ENCODE results near the gene GNB1L.

GNB1L gene

DNA sequence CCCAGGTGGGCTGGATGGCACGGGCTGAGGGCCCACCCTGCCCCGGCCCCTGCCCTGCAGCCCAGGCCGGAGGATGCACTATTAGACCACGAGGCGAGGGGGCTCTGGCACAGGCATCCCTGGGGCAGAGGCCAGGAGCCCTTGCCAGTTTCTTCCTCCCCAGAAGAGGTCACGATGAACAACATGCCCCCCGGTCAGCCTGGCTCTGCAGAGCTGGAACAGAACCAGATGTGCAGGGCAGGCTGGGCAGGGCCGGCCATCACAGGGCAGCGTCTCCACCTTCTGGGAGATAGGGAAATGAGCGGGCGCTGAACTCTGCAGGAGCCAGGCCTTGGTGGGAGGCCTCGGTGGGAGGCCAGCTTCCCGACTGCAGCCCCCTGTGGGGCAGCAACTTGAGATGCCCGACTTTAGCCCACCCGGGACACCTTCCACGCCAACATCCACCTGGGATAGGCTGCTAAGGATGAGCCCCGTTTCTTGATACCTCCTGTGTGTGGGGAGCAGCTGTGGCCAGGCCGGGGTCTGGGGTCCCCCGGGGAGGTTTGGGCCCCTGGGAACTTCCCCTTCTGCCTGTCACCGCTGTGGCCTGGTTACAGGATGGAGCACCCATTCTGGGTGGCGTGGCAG lies 21.8 kb upstream of the GNB1L start:
- in situ Hi-C loops (cut with MboI; ENCODE audit: low sequenced_read_pairs) = no loop called here

DNA sequence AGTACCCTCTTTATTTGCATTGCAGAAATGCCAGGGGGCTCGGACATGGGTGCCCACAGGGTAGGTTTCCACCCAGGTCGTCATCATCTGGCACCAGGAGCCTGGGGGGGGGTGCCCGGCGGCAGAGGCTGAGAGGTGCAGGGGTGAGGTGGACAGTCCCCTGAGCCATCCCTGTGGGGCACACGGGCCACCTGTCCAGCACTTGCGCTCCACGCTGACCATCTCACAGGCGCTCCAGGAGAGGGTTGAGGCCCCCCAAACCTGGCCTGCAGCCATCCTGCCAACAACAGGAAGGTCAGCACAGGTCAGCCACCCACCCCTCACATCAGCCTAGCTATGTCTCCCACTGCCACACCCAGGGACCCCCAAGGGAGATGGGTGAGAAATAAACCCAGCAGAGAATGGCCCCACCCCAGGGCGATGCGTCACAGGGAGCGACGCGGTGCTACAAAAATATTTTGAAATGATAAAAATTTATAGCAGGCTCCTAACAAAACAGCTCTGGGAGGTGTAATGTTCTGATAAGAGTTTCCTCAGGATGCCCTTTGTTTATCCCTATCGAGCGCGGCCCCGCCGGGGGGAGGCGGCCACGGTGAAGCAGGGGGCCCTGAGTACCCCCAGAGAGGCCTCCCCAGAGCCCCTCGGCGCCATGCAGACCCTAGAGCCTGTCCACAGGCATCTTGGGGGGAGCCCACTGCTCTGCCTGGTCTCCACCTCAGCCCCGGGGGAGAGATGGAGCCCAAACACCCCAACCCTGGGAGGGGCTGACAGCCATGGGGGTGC lies 21.0 kb upstream of the GNB1L start:
- in situ Hi-C loops (cut with MboI; ENCODE audit: low sequenced_read_pairs) = no loop called here

DNA sequence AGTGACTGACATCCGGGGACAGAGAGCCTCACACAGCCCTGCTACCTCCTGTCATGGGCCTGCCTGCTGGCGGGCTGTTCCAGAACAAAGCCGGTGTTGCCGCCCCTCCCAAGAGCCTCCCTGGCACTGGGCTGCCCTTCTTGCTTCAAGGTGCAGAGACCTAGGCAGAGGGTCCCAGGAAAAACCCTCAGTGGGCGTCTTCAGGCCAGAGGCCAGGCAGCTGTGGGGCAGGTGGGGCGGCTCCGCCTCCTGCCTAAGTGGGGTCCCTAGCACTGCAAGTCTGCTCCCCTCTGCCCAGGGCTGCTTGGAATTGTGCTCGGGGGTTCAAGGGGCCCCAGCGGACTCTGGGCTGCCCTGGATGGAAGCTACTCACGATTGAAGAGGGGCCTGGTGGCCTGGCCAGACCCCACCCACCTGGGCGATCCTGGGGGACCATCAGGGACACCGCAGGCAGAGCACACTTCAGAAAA lies 20.4 kb upstream of the GNB1L start:
- in situ Hi-C loops (cut with MboI; ENCODE audit: low sequenced_read_pairs) = no loop called here

DNA sequence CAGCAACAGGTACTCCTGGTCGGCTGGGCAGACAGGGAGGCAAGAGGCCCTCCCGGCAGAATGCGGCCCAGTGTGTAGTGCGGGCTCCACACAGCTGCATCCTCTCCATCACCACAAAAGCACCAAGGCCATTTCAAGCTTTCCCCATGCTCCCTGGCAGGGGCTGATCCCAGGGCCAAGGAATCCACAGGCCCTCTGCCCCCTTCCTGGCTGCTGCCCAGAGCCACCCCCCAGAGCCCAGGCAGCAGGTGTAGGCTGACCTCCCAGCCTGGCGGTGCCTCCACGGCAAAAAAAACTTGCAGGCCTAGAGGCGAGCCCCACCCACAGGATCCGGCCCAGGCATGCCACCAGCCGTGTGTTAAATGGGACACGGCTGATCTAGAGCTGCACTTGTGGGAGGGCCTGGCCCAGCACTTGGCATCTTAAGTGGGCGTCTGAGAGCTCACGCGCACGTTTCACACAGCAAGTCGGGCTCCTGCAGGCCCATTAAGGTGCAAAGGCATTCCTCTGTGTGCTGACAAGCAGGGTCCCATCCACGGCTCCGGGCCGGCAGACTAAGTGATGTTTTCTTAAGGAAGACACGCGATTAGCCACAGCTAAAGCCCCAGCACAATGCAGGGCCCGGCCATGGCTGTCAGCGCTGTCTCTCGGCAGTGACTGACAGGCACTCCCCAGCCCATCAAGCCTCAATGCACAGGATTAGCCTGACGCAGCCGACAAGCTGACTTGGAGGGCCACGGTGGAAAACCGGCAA lies 19.8 kb upstream of the GNB1L start:
- in situ Hi-C loops (cut with MboI; ENCODE audit: low sequenced_read_pairs) = no loop called here

DNA sequence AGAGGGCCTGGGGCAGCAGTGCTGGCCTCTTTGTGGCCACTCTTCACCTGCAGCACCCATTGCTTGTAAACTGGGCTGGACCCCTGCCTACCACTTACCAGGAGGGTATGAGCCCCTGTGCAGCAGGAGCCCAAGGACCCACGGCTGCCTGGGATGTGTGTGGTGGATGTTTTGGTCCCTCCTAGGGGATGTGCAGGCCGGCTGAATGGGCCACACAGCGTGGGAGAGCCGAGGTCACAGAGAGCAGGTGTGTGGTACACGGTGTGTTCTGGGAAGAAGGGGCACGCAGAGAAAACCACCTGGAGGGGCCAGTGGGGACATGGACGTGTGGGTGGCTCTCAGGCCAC lies 19.3 kb upstream of the GNB1L start:
- in situ Hi-C loops (cut with MboI; ENCODE audit: low sequenced_read_pairs) = no loop called here

DNA sequence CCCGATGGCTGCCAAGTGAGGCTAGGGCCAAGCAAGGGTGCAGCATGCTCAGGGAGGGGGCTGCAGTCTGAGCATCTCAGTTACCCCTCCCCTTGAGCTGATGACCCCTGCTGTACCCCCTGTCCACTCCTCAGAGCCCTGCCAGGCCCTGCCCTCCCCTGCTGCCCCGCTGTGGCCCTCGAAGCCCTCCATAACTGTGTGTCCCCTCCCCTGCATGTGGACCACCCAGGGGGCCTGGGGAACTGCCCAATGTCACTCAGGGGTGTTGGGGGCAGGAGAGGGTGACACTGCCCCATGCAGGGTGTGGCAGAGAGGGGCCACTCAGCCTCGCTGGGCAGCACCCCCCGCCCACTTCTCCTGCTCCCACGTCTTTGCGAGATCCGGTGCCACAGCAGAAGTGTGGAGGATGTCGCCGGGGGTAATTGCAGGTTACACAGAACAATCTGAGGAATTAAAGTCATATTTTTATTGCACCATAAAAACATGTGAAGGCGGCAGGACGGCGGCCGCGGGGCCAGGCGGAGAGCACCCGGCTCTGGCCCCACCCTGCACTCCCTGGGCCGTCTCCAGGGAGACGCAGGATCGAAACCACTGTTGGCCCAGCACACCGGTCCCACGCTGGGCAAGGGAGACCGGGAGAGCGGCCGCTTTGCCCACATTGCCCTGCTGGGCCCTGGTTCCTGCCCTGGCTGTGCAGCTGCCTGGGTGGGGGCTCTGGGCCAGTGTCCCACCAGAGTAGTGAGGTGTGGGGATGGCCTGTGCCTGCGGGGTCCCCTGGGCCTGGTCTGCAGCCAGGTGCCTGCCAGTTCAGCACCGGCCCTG lies 18.7 kb upstream of the GNB1L start:
- in situ Hi-C loops (cut with MboI; ENCODE audit: low sequenced_read_pairs) = no loop called here

DNA sequence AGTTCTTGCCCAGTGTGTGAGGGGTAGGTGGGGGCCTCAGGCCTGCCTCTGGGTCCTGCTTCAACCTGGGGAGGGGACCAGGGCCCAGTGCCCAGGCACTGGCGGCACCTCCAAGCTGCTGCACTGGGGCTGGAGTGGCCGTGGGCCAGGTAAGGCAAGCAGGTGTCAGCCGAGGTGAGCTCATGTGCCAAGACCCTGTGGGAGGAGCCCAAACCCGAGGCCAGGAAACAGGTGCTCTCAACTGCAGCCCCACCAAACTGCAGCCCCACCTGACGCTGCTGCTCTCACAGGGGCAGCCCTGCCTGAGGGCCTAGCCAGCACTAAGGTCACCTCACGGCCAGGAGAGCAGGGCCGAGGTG lies 18.1 kb upstream of the GNB1L start:
- in situ Hi-C loops (cut with MboI; ENCODE audit: low sequenced_read_pairs) = no loop called here

DNA sequence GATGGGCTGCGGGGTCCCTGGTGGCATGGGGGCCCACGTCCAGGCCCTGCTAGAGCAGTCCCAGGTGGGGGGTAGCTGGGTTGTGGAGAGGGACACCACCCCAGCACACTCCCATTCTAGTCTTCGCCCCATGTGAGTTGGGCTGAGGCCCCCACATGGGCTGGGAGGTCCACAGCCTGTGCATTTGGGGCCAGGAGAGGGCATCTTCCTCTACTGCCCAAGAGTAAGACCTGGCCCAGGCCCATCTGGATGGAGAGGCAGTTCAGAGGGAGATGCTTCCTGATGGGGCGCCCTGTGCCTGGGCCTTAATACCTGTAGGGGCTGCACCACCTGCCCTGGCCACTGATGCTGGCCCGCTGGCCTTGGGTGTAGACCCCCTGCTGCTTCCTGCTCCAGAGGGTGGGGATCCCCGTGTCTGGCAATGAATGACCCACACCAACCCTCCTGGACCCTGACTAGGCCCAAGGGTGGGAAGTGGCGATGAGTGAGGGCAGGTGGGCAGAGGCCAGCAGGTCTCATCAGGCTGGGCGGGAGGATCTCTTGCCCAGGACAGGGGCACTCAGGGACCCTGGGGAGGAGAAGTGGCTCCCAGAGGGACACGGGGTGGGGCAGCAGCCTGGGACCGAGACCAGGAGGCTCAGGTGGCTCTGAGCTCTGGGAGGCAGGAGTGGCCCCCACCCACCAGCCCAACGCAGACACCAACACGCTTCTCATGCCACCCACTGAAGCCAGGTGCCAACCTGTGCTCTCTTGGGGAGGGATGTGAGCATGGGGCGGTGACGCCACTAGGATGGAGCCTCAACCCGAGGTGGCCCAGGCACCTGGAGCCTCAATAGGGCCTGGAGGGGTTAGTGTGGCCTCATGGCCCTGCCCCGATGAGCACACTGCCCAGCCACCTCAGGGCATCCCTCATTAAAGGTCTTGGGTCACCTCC lies 17.4 kb upstream of the GNB1L start:
- in situ Hi-C loops (cut with MboI; ENCODE audit: low sequenced_read_pairs) = no loop called here

DNA sequence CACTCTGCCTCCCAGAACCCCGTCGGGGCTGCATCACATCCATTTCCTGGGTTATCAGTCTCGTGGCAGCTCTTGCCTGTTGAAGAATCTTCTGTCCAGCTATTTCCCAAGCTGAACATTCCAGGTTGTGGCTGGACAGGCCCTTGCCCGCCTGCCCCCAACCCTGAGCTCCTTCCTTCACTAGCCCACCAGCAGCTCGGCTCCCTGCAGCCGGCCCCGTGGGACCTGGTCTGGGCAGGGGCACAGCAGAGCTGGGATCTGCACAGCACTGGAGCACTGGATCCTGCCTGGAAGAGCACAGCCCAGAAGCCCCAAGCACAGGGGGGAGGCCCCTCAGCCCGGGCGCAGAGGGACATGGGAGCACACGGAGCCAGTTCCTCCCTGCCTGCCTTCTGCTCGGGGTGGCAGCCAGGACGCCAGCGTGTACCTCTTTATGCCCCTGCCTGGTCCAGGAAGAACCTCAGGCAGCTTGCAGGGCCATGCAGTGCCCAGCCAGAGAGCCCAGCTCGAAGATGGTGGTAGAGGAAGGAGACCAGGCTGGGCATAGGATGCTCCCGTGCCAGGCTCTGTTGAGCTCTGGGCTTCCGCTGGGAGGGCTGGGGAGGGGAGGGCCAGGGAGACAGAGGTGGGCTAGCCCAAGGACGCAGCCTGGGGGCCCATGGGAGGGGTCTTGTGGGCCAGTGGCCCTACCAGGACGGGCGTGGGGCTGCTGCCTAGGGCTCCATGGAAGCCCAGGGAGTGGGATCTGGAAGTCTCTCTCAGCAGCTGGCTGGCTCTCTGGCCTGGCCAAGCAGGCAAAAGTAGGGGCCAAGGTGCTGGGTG lies 16.6 kb upstream of the GNB1L start:
- in situ Hi-C loops (cut with MboI; ENCODE audit: low sequenced_read_pairs) = no loop called here

DNA sequence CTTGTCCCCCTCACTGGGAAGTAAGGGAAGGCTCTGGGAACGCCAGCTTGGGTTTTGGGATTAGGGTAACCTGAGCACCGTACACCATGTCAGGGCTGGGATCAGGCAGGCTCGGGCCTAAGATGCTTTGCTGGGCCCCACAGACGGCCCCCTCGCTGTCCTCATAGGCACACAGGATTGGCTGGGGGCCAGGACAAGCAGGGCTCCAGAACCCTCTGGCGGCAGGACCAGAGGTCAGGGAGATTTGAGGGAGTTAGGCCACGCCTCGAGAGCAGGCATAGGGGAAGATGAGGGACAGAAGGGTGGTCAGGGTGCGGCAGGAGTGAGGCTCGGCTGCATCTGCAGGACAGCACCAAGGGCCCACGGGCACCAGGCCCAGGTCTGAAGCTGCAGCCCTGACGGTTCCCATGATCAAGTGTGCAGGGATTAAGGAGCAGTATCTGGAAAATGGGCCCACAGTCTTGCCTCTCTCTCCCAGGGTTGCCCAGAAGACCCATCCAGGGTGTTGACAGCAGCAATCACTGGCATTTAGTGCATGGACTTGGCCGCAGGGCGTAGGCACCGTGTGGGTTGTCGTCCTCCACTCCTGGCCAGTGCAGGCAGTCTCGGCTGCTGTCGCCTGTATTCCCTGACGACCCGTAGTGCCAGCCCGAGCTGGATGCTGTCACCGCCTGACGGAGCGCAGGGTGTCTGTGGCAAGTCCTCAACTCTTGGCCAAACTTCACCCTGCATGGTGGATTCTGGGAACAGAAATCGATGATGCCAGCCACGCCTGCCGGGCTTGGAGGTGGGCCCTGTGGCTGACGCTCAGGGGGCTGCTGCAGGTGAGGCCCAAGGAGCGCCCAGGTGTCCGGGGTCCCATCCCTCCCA lies 15.7 kb upstream of the GNB1L start:
- in situ Hi-C loops (cut with MboI; ENCODE audit: low sequenced_read_pairs) = no loop called here

DNA sequence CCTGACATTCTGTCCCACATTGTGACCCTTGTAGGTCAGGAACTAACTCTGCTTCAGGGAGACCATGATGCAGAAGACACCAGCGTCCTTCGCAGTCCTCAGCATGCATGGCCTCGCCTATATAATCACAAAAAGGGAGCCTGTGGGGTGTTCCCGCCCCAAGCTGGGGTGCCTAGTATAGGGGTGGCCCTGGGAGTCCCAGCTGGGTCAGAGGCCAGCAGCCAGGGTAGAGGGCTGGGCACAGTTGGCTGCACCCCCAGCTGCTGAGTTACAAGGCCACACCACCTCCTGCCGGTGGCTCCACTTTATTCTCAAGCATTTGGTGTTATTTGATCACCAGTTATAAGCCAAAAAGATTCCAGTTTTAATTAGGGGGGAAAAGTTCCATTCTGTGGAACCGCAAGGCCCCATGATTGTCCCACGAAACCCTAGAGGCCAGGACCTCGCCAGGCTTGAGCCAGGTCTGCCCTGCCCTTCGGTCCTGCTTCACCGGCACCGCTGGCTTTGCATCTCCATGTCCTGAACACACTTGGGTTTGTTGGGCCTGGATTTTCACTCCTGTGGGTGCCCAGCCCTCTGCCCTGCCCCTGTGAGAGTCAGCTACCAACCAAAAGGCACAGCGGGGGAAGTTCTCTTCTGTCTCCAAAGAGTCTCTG lies 15.0 kb upstream of the GNB1L start:
- in situ Hi-C loops (cut with MboI; ENCODE audit: low sequenced_read_pairs) = no loop called here

DNA sequence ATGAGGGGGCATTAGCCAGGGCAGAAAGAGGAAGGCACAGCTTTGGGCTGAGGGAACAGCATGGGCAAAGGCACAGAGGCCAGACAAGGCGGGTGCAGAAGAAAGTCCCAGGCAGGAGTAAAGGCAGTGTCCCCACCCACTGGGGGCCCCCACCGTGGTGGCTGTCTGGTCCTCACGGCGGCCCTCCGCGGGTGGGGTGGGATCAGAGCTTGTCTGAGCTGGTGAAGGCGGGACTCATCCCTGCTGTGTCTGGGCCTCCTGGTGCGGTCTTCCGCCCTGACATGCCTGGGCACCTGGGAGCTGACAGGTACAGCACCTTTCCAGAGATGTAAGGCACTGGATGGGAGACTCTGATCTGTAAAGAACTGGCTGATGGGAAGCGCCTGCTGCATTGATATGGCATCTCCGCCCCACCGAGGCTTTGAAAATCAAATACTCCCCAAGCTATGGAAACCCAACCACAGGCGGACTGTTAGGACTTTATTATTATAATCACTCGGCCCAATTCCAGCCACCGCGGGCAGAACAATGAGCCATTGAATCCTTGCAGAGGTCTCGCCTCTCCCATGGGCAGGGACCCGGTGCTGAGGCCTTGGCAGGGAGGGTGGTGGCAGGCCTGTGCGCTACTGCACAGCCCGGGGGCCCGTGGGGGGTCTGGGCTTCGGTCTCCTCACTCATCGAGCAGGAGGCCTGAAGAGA lies 14.2 kb upstream of the GNB1L start:
- in situ Hi-C loops (cut with MboI; ENCODE audit: low sequenced_read_pairs) = no loop called here

DNA sequence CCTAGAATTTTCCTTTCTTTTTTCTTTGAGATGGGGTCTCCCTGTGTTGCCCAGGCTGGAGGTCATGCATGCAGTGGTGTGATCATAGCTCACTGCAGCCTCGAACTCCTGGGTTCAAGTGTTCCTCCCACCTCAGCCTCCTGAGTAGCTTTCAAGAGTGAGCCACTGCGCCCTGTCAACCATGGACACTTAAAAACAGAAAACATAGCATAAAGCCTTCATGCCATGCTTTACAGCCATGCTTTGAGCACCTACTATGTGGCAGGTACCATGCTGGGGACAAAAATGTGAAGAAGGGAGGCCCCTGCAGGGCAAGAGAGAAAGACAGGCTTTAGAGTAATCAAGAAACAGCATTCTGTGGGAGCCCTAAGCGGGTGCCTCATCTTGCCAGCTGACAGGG lies 13.7 kb upstream of the GNB1L start:
- in situ Hi-C loops (cut with MboI; ENCODE audit: low sequenced_read_pairs) = no loop called here

DNA sequence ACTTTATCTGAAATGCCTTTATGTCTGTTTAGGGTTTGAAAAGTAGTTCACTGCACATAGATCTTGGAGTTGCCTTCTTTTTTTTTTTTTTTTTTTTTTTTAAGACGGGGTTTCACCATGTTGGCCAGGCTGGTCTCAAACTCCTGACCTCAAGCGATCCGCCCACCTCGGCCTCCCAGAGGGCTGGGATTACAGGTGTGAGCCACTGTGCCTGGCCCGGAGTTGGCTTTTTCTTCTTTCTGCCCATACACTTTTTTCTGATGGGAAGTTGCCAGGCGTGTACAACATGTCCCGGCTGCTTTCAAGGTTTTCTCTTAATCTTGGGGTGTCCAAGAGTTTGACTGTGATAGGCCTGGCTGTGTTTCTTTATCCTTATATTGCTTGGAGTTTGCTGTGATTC lies 12.9 kb upstream of the GNB1L start:
- in situ Hi-C loops (cut with MboI; ENCODE audit: low sequenced_read_pairs) = no loop called here

DNA sequence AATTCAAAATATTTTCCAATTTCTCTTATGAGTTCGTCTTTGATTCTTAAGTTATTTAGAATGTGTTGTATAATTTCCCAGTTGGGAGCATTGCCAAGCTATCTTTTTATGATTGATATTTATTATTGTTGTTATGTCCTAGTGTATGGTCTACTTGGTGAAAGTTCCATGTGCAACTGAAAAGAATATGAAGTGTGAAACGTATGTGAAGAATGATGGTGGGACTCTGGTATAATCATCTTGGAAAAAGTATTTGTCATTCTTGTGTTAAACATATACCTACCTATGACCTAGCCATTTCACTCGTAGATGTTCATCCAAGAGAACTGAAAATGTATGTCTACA lies 12.0 kb upstream of the GNB1L start:
- in situ Hi-C loops (cut with MboI; ENCODE audit: low sequenced_read_pairs) = no loop called here

DNA sequence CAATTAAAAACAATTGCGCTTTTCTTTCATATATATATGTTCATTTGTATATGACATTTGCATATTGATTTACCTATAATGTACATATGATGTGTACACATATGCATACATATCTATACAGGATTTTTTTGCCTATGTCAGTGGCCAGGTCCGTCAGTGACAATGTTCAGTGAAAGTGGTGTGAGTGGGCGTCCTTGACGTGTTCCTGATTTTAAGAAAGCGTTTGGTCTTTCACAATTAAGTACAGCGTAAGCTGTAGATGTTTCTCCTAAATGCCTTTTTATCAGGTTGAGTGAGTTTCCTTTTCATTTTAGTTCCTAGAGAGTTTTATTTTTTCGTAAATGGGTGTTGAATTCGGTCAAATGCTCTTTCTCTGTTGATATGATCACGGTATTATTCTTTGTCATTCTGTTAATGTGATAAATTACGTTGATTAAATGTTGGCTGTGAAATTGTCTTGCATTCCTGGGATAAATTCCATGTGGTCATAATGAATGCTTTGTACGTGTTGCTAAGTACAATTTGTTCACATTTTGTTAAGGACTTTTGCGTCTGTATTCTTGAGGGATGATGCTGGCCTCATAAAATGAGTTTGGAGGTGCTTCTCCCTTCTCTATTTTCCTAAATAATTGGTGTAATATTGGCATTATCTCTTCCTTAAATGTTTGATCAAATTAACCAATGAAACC lies 10.6 kb upstream of the GNB1L start:
- in situ Hi-C loops (cut with MboI; ENCODE audit: low sequenced_read_pairs) = no loop called here
